SU-DHL-6 (cell line): Measurements from ENCODE around the gene CBX7.

ENCODE experiments used
- H2AFZ ChIP-seq: fragments of 200-600 bp; sonication (generic); 2 replicates; pipeline ENCODE4 v1.6.1; 2014; ENCODE audit warnings: low read depth, mild to moderate bottlenecking, moderate library complexity, mixed read lengths, antibody characterized with exemption, low read length; ENCODE audit not compliant: severe bottlenecking
- H3F3A ChIP-seq: fragments of 200-600 bp; shearing (Covaris generic); 2 replicates; pipeline ENCODE4 v1.6.0; 2016; ENCODE audit warnings: antibody characterized with exemption, mild to moderate bottlenecking; ENCODE audit not compliant: insufficient read depth
- H3K27ac ChIP-seq: fragments of 200-600 bp; sonication (generic); 2 replicates; pipeline ENCODE4 v1.5.1; 2016; ENCODE audit warnings: low read depth, mild to moderate bottlenecking, low read length, moderate library complexity, mixed read lengths
- H3K27me3 ChIP-seq: fragments of 200-600 bp; sonication (generic), shearing (Covaris generic); 2 replicates; pipeline ENCODE4 v1.6.0; 2014; ENCODE audit warnings: mild to moderate bottlenecking, low read length
- H3K36me3 ChIP-seq: fragments of 200-600 bp; sonication (generic); 2 replicates; pipeline ENCODE4 v1.6.1; 2014; ENCODE audit warnings: mild to moderate bottlenecking, low read length, mixed read lengths
- H3K4me2 ChIP-seq: fragments of 300-600, 200-600 bp; shearing (Covaris generic), sonication (generic); 2 replicates; pipeline ENCODE4 v1.6.0; 2014; ENCODE audit warnings: low read length, low read depth, mild to moderate bottlenecking; ENCODE audit not compliant: poor library complexity, severe bottlenecking
- H3K4me3 ChIP-seq: fragments of 200-600 bp; sonication (generic); 2 replicates; pipeline ENCODE4 v1.5.1; 2014; ENCODE audit warnings: antibody characterized with exemption, low read length, mild to moderate bottlenecking, mixed read lengths; ENCODE audit not compliant: insufficient read depth, poor library complexity, severe bottlenecking
- H3K79me2 ChIP-seq: fragments of 200-600 bp; sonication (generic); 2 replicates; pipeline ENCODE4 v1.6.1; 2014; ENCODE audit warnings: mild to moderate bottlenecking, low read length, moderate library complexity; ENCODE audit not compliant: insufficient read depth
- H3K9ac ChIP-seq: fragments of 200-600 bp; sonication (generic); 2 replicates; pipeline ENCODE4 v1.7.0; 2014; ENCODE audit warnings: mild to moderate bottlenecking, low read length
- H3K9me2 ChIP-seq: fragments of 200-600 bp; sonication (generic); replicated peaks from 2 replicates; pipeline ENCODE4 v1.6.1; 2014; ENCODE audit warnings: low read length; ENCODE audit not compliant: insufficient read depth
- H3K9me3 ChIP-seq: fragments of 200-600 bp; sonication (generic); 2 replicates; pipeline ENCODE4 v1.6.1; 2014; ENCODE audit warnings: low read length, mixed read lengths; ENCODE audit not compliant: insufficient read depth
- H4K20me1 ChIP-seq: fragments of 200-600 bp; sonication (generic); 2 replicates; pipeline ENCODE4 v1.6.1; 2014; ENCODE audit warnings: low read depth, mild to moderate bottlenecking, antibody characterized with exemption, low read length, moderate library complexity, mixed read lengths
- EZH2phosphoT487 ChIP-seq: fragments of 200-600 bp; sonication (generic), shearing (Covaris generic); conservative IDR thresholded peaks from 2 replicates; pipeline ENCODE4 v1.6.1; 2018; ENCODE audit warnings: mild to moderate bottlenecking, antibody characterized with exemption, low read length, moderate library complexity, mixed read lengths
- TF ChIP-seq, protein P1 (sequence below): fragments of 200-600 bp; sonication (generic); IDR thresholded peaks from one replicate; pipeline ENCODE4 v1.5.1; 2017; ENCODE audit warnings: antibody characterized with exemption, mild to moderate bottlenecking, low read length, moderate library complexity; ENCODE audit not compliant: insufficient read depth, poor library complexity, severe bottlenecking

Gene CBX7

GRCh38 chr22:39136317-39136716 is 16.2 kb downstream of the CBX7 start:
- Histone ChIP-seq H4K20me1 (no peaks in the 10 kb centered on the region), H3K36me3 (no peaks in the 10 kb centered on the region), H3K27ac (no peak overlapping the region), H3K79me2 (no peaks in the 10 kb centered on the region), H3K4me3 (no peak overlapping the region), H3K9ac (no peak overlapping the region), H3F3A (no peaks in the 10 kb centered on the region), H2AFZ (no peak overlapping the region), H3K9me2 (no peaks in the 10 kb centered on the region), H3K9me3 (no peaks in the 10 kb centered on the region), H3K4me2 (no peak overlapping the region), H3K27me3 (no peaks in the 10 kb centered on the region)
- TF ChIP-seq, protein P1, sequence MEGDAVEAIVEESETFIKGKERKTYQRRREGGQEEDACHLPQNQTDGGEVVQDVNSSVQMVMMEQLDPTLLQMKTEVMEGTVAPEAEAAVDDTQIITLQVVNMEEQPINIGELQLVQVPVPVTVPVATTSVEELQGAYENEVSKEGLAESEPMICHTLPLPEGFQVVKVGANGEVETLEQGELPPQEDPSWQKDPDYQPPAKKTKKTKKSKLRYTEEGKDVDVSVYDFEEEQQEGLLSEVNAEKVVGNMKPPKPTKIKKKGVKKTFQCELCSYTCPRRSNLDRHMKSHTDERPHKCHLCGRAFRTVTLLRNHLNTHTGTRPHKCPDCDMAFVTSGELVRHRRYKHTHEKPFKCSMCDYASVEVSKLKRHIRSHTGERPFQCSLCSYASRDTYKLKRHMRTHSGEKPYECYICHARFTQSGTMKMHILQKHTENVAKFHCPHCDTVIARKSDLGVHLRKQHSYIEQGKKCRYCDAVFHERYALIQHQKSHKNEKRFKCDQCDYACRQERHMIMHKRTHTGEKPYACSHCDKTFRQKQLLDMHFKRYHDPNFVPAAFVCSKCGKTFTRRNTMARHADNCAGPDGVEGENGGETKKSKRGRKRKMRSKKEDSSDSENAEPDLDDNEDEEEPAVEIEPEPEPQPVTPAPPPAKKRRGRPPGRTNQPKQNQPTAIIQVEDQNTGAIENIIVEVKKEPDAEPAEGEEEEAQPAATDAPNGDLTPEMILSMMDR = no peak
- TF ChIP-seq EZH2phosphoT487 = no peak

- Histone ChIP-seq H3F3A (no peaks in the 10 kb centered on the region), H3K79me2 (no peaks in the 10 kb centered on the region), H3K4me2 (no peak overlapping the region), H3K4me3 (no peak overlapping the region), H3K9ac (no peak overlapping the region), H3K9me2 (no peaks in the 10 kb centered on the region), H3K27me3 (no peaks in the 10 kb centered on the region), H3K36me3 (no peaks in the 10 kb centered on the region), H4K20me1 (no peaks in the 10 kb centered on the region), H2AFZ (no peak overlapping the region), H3K27ac (no peak overlapping the region), H3K9me3 (no peaks in the 10 kb centered on the region)
- TF ChIP-seq, protein P1 = peak; percentile 41
- no peak for TF ChIP-seq EZH2phosphoT487
These were observed 17.2 kb downstream of the CBX7 start for GRCh38 chr22:39135092-39135896.

DNA sequence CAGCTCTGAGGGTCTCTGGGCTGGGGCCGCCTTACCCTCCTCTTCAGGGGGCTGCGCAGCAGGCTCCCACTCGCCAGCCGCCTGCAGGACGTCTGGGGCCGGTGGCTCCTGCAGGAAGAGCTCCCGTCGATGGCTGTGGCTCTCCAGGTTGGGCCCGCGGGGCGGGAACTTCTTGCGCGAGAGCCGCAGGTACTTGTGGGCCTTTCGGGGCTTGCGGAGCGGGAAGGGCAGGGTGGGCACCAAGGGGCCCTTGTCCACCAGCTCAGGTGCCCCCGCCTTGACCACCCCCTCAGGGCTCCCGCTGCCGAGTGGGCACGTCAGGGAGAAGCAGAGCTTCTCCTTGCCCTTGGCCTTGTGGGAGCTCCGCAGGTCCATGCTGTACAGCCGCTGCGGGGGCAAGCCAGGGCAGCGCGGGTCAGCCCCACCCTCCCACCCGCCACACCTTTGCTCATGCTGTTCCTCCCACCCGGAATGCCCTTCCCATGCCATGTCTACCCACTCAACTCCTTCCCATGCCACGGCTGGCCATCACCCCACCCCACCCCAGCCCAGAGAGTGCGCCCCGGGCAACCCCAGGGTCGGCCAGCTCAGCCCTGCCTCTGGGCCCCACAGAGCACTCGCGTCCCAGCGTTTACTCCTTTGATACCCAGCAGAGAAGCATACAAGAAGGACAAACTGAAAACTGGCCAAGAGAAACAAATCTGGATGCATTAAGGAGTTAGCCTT is 18.0 kb downstream of the CBX7 start:
- no peak for TF ChIP-seq EZH2phosphoT487
- TF ChIP-seq, protein P1 = no peak
- no peaks in the 10 kb centered on the region for H3K9me3 ChIP-seq
- no peak overlapping the region for H3K27ac ChIP-seq
- H3K79me2 ChIP-seq = no peaks in the 10 kb centered on the region
- no peaks in the 10 kb centered on the region for H3K36me3 ChIP-seq
- H2AFZ ChIP-seq = no peak overlapping the region
- H3K9me2 ChIP-seq = no peaks in the 10 kb centered on the region
- no peaks in the 10 kb centered on the region for H3F3A ChIP-seq
- H3K9ac ChIP-seq = no peak overlapping the region
- no peak overlapping the region for H3K4me2 ChIP-seq
- no peaks in the 10 kb centered on the region for H3K27me3 ChIP-seq
- H4K20me1 ChIP-seq = no peaks in the 10 kb centered on the region
- H3K4me3 ChIP-seq = no peak overlapping the region
